ENCODE data around the gene HOGA1. TPM values are rescaled to one million over a fixed set of nuclear protein-coding genes. Genes with fewer than 3 reads are reported as not detected.

Gene HOGA1
- total and polyA plus RNA-seq, 2 donors (not counting 3 experiments of a cell fraction or from before 2014, with no cell fraction given), result 0.44 to 0.91 TPM

- no peaks in the 10 kb centered on the region for H3K9me1 ChIP-seq (replicated peaks; ENCODE audit: control insufficient read depth, extremely low read depth, insufficient read depth, low read length)
- H3K4me3 ChIP-seq (replicated peaks in 1 of 3; ENCODE audit: insufficient read depth in 1 of 3, low read depth in 1 of 3, low read length in 3 of 3), result no peak overlapping the region
- DNase-seq (ENCODE audit: low read depth, low spot score) (no peak), FAIRE-seq (no peak)
- H3K9me3 ChIP-seq (replicated peaks; ENCODE audit: control insufficient read depth, insufficient read depth, low read length), result no peaks in the 10 kb centered on the region
- intact Hi-C loops (cut with micrococcal nuclease), result loop anchor here (1.0 to 2.0 kb wide), 3 partner anchors 23 to 157 kb away; no protein-coding TSS in a partner anchor
- H4K20me1 ChIP-seq (replicated peaks; ENCODE audit: control insufficient read depth, extremely low read depth, insufficient read depth, low read length), result no peaks in the 10 kb centered on the region
- no peak overlapping the region for H3K27ac ChIP-seq (ENCODE audit: insufficient read depth, low read depth, low read length)
- BruUV-seq (replicated peaks), result no TSS peak
- dilution Hi-C loops (cut with MboI; ENCODE audit: extremely low pct_ligation_motif_present, low sequenced_read_pairs), result no loop called here
- peaks cover 14% of the 10 kb centered on the region for H3K4me1 ChIP-seq (ENCODE audit: control insufficient read depth, extremely low read depth, insufficient read depth, low read length)
- no peaks in the 10 kb centered on the region for H3K79me2 ChIP-seq (ENCODE audit: control insufficient read depth, insufficient read depth, low read length)
- H3K9ac ChIP-seq (replicated peaks; ENCODE audit: extremely low read depth, insufficient read depth, low read length), result no peak overlapping the region
- no peaks in the 10 kb centered on the region for H3K27me3 ChIP-seq (ENCODE audit: control insufficient read depth in 2 of 2, insufficient read depth in 2 of 2, low read length in 2 of 2)
- ChIA-PET CTCF (interaction anchor here (1.4 to 8.2 kb wide), 4 partner anchors 8 to 40 kb away, joined by 4 to 304 read pairs (median 12); no protein-coding TSS in a partner anchor), POLR2A (interaction anchor here (0.7 kb wide), 1 partner anchor 23 kb away, joined by 3 read pairs; no protein-coding TSS in a partner anchor)
- no peak overlapping the region for H2AFZ ChIP-seq (ENCODE audit: low read depth, low read length)
- H3K36me3 ChIP-seq (ENCODE audit: control insufficient read depth in 2 of 2, extremely low read depth in 1 of 2, insufficient read depth in 2 of 2, low read length in 2 of 2), result peaks cover 0 to 31% of the 10 kb centered on the region in 2 experiments
- no peak overlapping the region for H3K4me2 ChIP-seq (ENCODE audit: insufficient read depth, low read length)
- TF ChIP-seq JUN (IDR thresholded peaks at IDR 0.05; ENCODE audit: borderline replicate concordance, insufficient read depth, insufficient read length, low read depth) (no peak), GATA2 (IDR thresholded peaks at IDR 0.05; ENCODE audit: insufficient read depth, insufficient read length, low read depth, low read length) (no peak), POLR2AphosphoS5 (IDR thresholded peaks at IDR 0.05; ENCODE audit: insufficient read depth, low read depth, low read length) (no peak), POLR2A (IDR thresholded peaks at IDR 0.05; ENCODE audit: low read depth, low read length) (no peak), MAX (IDR thresholded peaks at IDR 0.05; ENCODE audit: insufficient read depth, insufficient read length) (no peak), CTCF (IDR thresholded peaks at IDR 0.05; ENCODE audit: extremely low read depth in 1 of 2, insufficient read depth in 1 of 2, low read depth in 1 of 2, low read length in 2 of 2) (no peak), MYC (IDR thresholded peaks at IDR 0.05; ENCODE audit: low read depth, low read length) (no peak), FOS (IDR thresholded peaks at IDR 0.05; ENCODE audit: borderline replicate concordance, insufficient read depth, low read length) (no peak), EZH2 (IDR thresholded peaks at IDR 0.05; ENCODE audit: borderline replicate concordance, low read depth, low read length, severe bottlenecking) (no peak)
Observed at GRCh38 chr10:97573672-97574071, 10.5 kb upstream of the HOGA1 start.
